ENCODE results near the gene MARCKSL1. TPM values are rescaled to one million over a fixed set of nuclear protein-coding genes. Genes with fewer than 3 reads are reported as not detected.

The MARCKSL1 gene
- polyA plus RNA-seq, 1 experiment = 196 TPM

GRCh38 chr1:32353886-32354570 lies 18.0 kb upstream of the MARCKSL1 start:
- CTCF ChIA-PET = interaction anchor here (1.0 to 1.2 kb wide), 2 partner anchors 19 to 139 kb away, joined by 3 to 4 read pairs; no protein-coding TSS in a partner anchor

GRCh38 chr1:32353431-32353830 lies 17.4 kb upstream of the MARCKSL1 start:
- DNase-seq (ENCODE audit: low read depth, low spot score) = no peak
- Histone ChIP-seq H3K4me3 (ENCODE audit: low read depth, low read length) (0 out of 2 replicates have a peak overlapping the region, but pooled peaks have one; percentile 25), H3K27ac (ENCODE audit: low read depth, low read length) (peak overlapping the region; percentile 87)

More at GRCh38 chr1:32353886-32354570, 18.0 kb upstream of the MARCKSL1 start:
- peak; percentile 66 for DNase-seq (ENCODE audit: low read depth, low spot score)
- H3K4me3 ChIP-seq (ENCODE audit: low read depth, low read length) = no peak overlapping the region
- no peak for TF ChIP-seq CTCF (IDR thresholded peaks at IDR 0.05; ENCODE audit: low read depth, low read length)
- POLR2A ChIA-PET = interaction anchor here (0.6 to 4.4 kb wide), 2 partner anchors 18 to 148 kb away, joined by 3 to 83 read pairs; partner anchors contain the start of genes IQCC and MARCKSL1
- peak overlapping the region; percentile 87 for H3K27ac ChIP-seq (ENCODE audit: low read depth, low read length)
- peaks cover 5% of the 10 kb centered on the region; the same call in 1 of the 2 replicates for H3K9me3 ChIP-seq (ENCODE audit: control insufficient read depth, insufficient read depth, low read length)
- H3K27me3 ChIP-seq (ENCODE audit: control insufficient read depth, insufficient read depth, low read length) = no peaks in the 10 kb centered on the region

GRCh38 chr1:32352831-32353383 lies 16.9 kb upstream of the MARCKSL1 start:
- peaks cover 5% of the 10 kb centered on the region; the same call in 1 of the 2 replicates for H3K9me3 ChIP-seq (ENCODE audit: control insufficient read depth, insufficient read depth, low read length)
- POLR2A ChIA-PET = interaction anchor here (0.6 to 4.4 kb wide), 2 partner anchors 17 to 42 kb away, joined by 3 to 83 read pairs; partner anchors contain the start of genes BSDC1 and MARCKSL1
- CTCF ChIA-PET = interaction anchor here (1.0 to 1.6 kb wide), 2 partner anchors 20 to 48 kb away, joined by 3 to 4 read pairs; no protein-coding TSS in a partner anchor
- no peak for TF ChIP-seq CTCF (IDR thresholded peaks at IDR 0.05; ENCODE audit: low read depth, low read length)
- no peaks in the 10 kb centered on the region for H3K27me3 ChIP-seq (ENCODE audit: control insufficient read depth, insufficient read depth, low read length)
- DNase-seq (ENCODE audit: low read depth, low spot score) = no peak
- no peak overlapping the region for H3K4me3 ChIP-seq (ENCODE audit: low read depth, low read length)
- peak overlapping the region; percentile 87 for H3K27ac ChIP-seq (ENCODE audit: low read depth, low read length)

More at GRCh38 chr1:32353431-32353830, 17.4 kb upstream of the MARCKSL1 start:
- no peak for TF ChIP-seq CTCF (IDR thresholded peaks at IDR 0.05; ENCODE audit: low read depth, low read length)
- ChIA-PET POLR2A (interaction anchor here (0.6 to 4.4 kb wide), 2 partner anchors 17 to 148 kb away, joined by 3 to 83 read pairs; partner anchors contain the start of genes IQCC and MARCKSL1), CTCF (interaction anchor here (1.0 to 1.2 kb wide), 2 partner anchors 19 to 138 kb away, joined by 3 to 4 read pairs; no protein-coding TSS in a partner anchor)
- H3K9me3 ChIP-seq (ENCODE audit: control insufficient read depth, insufficient read depth, low read length) = peaks cover 5% of the 10 kb centered on the region; the same call in 1 of the 2 replicates
- H3K27me3 ChIP-seq (ENCODE audit: control insufficient read depth, insufficient read depth, low read length) = no peaks in the 10 kb centered on the region

GRCh38 chr1:32352239-32352745 lies 16.3 kb upstream of the MARCKSL1 start:
- ChIA-PET CTCF (interaction anchor here (1.6 kb wide), 1 partner anchor 49 kb away, joined by 4 read pairs; no protein-coding TSS in a partner anchor), POLR2A (interaction anchor here (0.6 to 4.4 kb wide), 4 partner anchors 16 to 131 kb away, joined by 3 to 83 read pairs (median 4); partner anchors contain the start of genes BSDC1 and MARCKSL1)
- TF ChIP-seq CTCF (IDR thresholded peaks at IDR 0.05; ENCODE audit: low read depth, low read length) = no peak

More at GRCh38 chr1:32352239-32352745, 16.3 kb upstream of the MARCKSL1 start:
- no peak for DNase-seq (ENCODE audit: low read depth, low spot score)
- H3K27ac ChIP-seq (ENCODE audit: low read depth, low read length) = peak overlapping the region; percentile 52
- peak overlapping the region; percentile 71 for H3K4me3 ChIP-seq (ENCODE audit: low read depth, low read length)
- peaks cover 5% of the 10 kb centered on the region; the same call in 1 of the 2 replicates for H3K9me3 ChIP-seq (ENCODE audit: control insufficient read depth, insufficient read depth, low read length)
- no peaks in the 10 kb centered on the region for H3K27me3 ChIP-seq (ENCODE audit: control insufficient read depth, insufficient read depth, low read length)
